Caco-2 (cell line): ENCODE results near the gene LIMS2. TPM values are rescaled to one million over a fixed set of nuclear protein-coding genes. Genes with fewer than 3 reads are reported as not detected.

Experiments used
- BruUV-seq: library from RNA; stranded (reverse); fragments of 400-500 nt; replicated peaks from 2 replicates; lab custom pipeline; 2021; lab: Mats Ljungman, UMichigan
- CTCF ChIA-PET: fragments of 300-600 bp; sonication (Branson Sonifier 250); formaldehyde crosslinking; loops from one replicate; lab custom pipeline; 2022; ENCODE audit warnings: antibody characterized with exemption; lab: Charles Lee
- POLR2A ChIA-PET: fragments of 300-600 bp; sonication (Branson Sonifier 250); formaldehyde crosslinking; loops from one replicate; lab custom pipeline; 2022; ENCODE audit warnings: antibody characterized with exemption; lab: Charles Lee
- DNase-seq, 2 experiments: peaks; one replicate each; pipeline versions ENCODE4 v3.0.0 to v3.0.0-alpha.2; 2020 to 2022
- H3K27me3 ChIP-seq: replicated peaks from 2 replicates; pipeline ENCODE4 v1.6.0; 2011; ENCODE audit warnings: low read length; ENCODE audit not compliant: control insufficient read depth, insufficient read depth
- H3K36me3 ChIP-seq: 2 replicates; pipeline ENCODE4 v1.5.1; 2011; ENCODE audit warnings: low read length; ENCODE audit not compliant: control insufficient read depth, insufficient read depth
- H3K4me1 ChIP-seq: fragments of 250-450 bp; sonication (Bioruptor Pico); 2 replicates; pipeline ENCODE4 v1.5.1; 2020; ENCODE audit warnings: mild to moderate bottlenecking
- H3K4me3 ChIP-seq: 2 replicates; pipeline ENCODE4 v1.5.1; 2011; ENCODE audit warnings: low read depth, mild to moderate bottlenecking, control low read depth, low read length
- H3K9me3 ChIP-seq: fragments of 250-450 bp; sonication (Bioruptor Pico); 2 replicates; pipeline ENCODE4 v1.5.1; 2020; ENCODE audit warnings: mild to moderate bottlenecking, moderate library complexity
- H3K27ac Mint-ChIP-seq: one replicate; pipeline ENCODE4 v1.8.0; 2022; ENCODE audit warnings: mixed read lengths; ENCODE audit not compliant: unreplicated experiment
- H3K27me3 Mint-ChIP-seq: one replicate; pipeline ENCODE4 v1.8.0; 2022; ENCODE audit warnings: mixed read lengths; ENCODE audit not compliant: insufficient read depth, unreplicated experiment
- H3K36me3 Mint-ChIP-seq: one replicate; pipeline ENCODE4 v1.8.0; 2022; ENCODE audit warnings: mild to moderate bottlenecking, mixed read lengths; ENCODE audit not compliant: insufficient read depth, unreplicated experiment
- H3K4me1 Mint-ChIP-seq: one replicate; pipeline ENCODE4 v1.8.0; 2022; ENCODE audit warnings: low read depth, mixed read lengths; ENCODE audit not compliant: unreplicated experiment
- H3K4me3 Mint-ChIP-seq: one replicate; pipeline ENCODE4 v1.8.0; 2022; ENCODE audit warnings: mild to moderate bottlenecking, moderate library complexity, mixed read lengths; ENCODE audit not compliant: unreplicated experiment
- H3K9me3 Mint-ChIP-seq: one replicate; pipeline ENCODE4 v1.8.0; 2022; ENCODE audit warnings: mixed read lengths; ENCODE audit not compliant: unreplicated experiment
- intact Hi-C: fragments of 100-400 bp; cut with micrococcal nuclease; formaldehyde crosslinking; loops from one replicate; pipeline ENCODE4 v1.10.0; 2022; ENCODE audit not compliant: unreplicated experiment
- total RNA-seq: library from RNA; stranded (reverse); gene quantifications from 2 replicates; pipeline ENCODE4 v1.2.3, GENCODE V29; 2022
- TF ChIP-seq, protein P1 (sequence below), 2 experiments: fragments of 200-600 bp in 1 of 2; IDR thresholded peaks; 1 replicate in 1 of 2; 2 replicates in 1 of 2; pipeline versions ENCODE4 v1.5.1 to v1.8.0; 2011 to 2022; ENCODE audit warnings: antibody characterized with exemption in 1 of 2, control low read depth in 1 of 2, inconsistent platforms in 1 of 2, low read depth in 1 of 2, low read length in 1 of 2, mild to moderate bottlenecking in 1 of 2, moderate library complexity in 1 of 2; ENCODE audit not compliant: insufficient read depth in 1 of 2, severe bottlenecking in 1 of 2, unreplicated experiment in 1 of 2

Gene LIMS2
- total RNA-seq, 1 experiment from 2014 or later = 10.0 TPM

- peaks cover 6% of the 10 kb centered on the region for H3K4me1 ChIP-seq
- H3K36me3 Mint-ChIP-seq = no peaks in the 10 kb centered on the region
- TF ChIP-seq, protein P1, sequence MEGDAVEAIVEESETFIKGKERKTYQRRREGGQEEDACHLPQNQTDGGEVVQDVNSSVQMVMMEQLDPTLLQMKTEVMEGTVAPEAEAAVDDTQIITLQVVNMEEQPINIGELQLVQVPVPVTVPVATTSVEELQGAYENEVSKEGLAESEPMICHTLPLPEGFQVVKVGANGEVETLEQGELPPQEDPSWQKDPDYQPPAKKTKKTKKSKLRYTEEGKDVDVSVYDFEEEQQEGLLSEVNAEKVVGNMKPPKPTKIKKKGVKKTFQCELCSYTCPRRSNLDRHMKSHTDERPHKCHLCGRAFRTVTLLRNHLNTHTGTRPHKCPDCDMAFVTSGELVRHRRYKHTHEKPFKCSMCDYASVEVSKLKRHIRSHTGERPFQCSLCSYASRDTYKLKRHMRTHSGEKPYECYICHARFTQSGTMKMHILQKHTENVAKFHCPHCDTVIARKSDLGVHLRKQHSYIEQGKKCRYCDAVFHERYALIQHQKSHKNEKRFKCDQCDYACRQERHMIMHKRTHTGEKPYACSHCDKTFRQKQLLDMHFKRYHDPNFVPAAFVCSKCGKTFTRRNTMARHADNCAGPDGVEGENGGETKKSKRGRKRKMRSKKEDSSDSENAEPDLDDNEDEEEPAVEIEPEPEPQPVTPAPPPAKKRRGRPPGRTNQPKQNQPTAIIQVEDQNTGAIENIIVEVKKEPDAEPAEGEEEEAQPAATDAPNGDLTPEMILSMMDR (IDR thresholded peaks at IDR 0.05; ENCODE audit: insufficient read depth in 1 of 2, low read depth in 1 of 2, low read length in 1 of 2, severe bottlenecking in 1 of 2, unreplicated experiment in 1 of 2) = no peak
- H3K4me1 Mint-ChIP-seq = no peaks in the 10 kb centered on the region
- intact Hi-C loops = no loop called here
- DNase-seq = no peak
- H3K27ac Mint-ChIP-seq = peak overlapping the region; percentile 29
- no peak overlapping the region for H3K4me3 ChIP-seq
- no peaks in the 10 kb centered on the region for H3K9me3 ChIP-seq
- H3K27me3 Mint-ChIP-seq = no peaks in the 10 kb centered on the region
- no peaks in the 10 kb centered on the region for H3K36me3 ChIP-seq
- no peaks in the 10 kb centered on the region for H3K27me3 ChIP-seq
- no peaks in the 10 kb centered on the region for H3K9me3 Mint-ChIP-seq
- POLR2A ChIA-PET = no interaction called here
- CTCF ChIA-PET = interaction anchor here (2.5 kb wide), 1 partner anchor 60 kb away, joined by 43 read pairs; no protein-coding TSS in a partner anchor
- H3K4me3 Mint-ChIP-seq = no peak overlapping the region
- BruUV-seq = no TSS peak
Observed at GRCh38 chr2:127651381-127651809, 23.9 kb downstream of the LIMS2 start.

GRCh38 chr2:127650785-127651380 is 24.4 kb downstream of the LIMS2 start:
- POLR2A ChIA-PET = no interaction called here
- no peaks in the 10 kb centered on the region for H3K9me3 ChIP-seq

GRCh38 chr2:127650041-127650784 is 25.1 kb downstream of the LIMS2 start:
- ChIA-PET POLR2A (interaction anchor here (1.5 kb wide), 1 partner anchor 124 kb away, joined by 4 read pairs; the partner anchor contains the start of gene IWS1), CTCF (interaction anchor here (0.6 to 2.5 kb wide), 8 partner anchors 10 to 453 kb away, joined by 3 to 43 read pairs (median 4); partner anchors contain the start of gene LIMS2)
- H3K4me3 ChIP-seq = no peak overlapping the region
- TF ChIP-seq, protein P1 (IDR thresholded peaks at IDR 0.05; ENCODE audit: insufficient read depth in 1 of 2, low read depth in 1 of 2, low read length in 1 of 2, severe bottlenecking in 1 of 2, unreplicated experiment in 1 of 2) = peak in 1 of 2 experiments; percentile 5
- no peaks in the 10 kb centered on the region for H3K36me3 ChIP-seq
- Mint-ChIP-seq H3K9me3 (no peaks in the 10 kb centered on the region), H3K27ac (no peak overlapping the region), H3K36me3 (no peaks in the 10 kb centered on the region), H3K4me3 (no peak overlapping the region), H3K27me3 (no peaks in the 10 kb centered on the region), H3K4me1 (no peaks in the 10 kb centered on the region)
- no peaks in the 10 kb centered on the region for H3K27me3 ChIP-seq
- intact Hi-C loops = no loop called here
- no peak for DNase-seq
- no peaks in the 10 kb centered on the region for H3K9me3 ChIP-seq
- H3K4me1 ChIP-seq = peaks cover 8% of the 10 kb centered on the region
- BruUV-seq = no TSS peak

More at GRCh38 chr2:127650785-127651380, 24.4 kb downstream of the LIMS2 start:
- no peaks in the 10 kb centered on the region for H3K36me3 Mint-ChIP-seq
- Histone ChIP-seq H3K4me3 (no peak overlapping the region), H3K27me3 (no peaks in the 10 kb centered on the region), H3K4me1 (peaks cover 6% of the 10 kb centered on the region), H3K36me3 (no peaks in the 10 kb centered on the region)
- no peak overlapping the region for H3K4me3 Mint-ChIP-seq
- intact Hi-C loops = no loop called here
- no peaks in the 10 kb centered on the region for H3K27me3 Mint-ChIP-seq
- H3K4me1 Mint-ChIP-seq = no peaks in the 10 kb centered on the region
- H3K9me3 Mint-ChIP-seq = no peaks in the 10 kb centered on the region
- CTCF ChIA-PET = interaction anchor here (0.6 to 2.5 kb wide), 5 partner anchors 9 to 454 kb away, joined by 4 to 43 read pairs (median 4); no protein-coding TSS in a partner anchor
- no peak for DNase-seq
- H3K27ac Mint-ChIP-seq = peak overlapping the region; percentile 29
- TF ChIP-seq, protein P1 (IDR thresholded peaks at IDR 0.05; ENCODE audit: insufficient read depth in 1 of 2, low read depth in 1 of 2, low read length in 1 of 2, severe bottlenecking in 1 of 2, unreplicated experiment in 1 of 2) = no peak
- no TSS peak for BruUV-seq
